GM12878 (cell line): ENCODE results near the gene TLE7. TPM values are rescaled to one million over a fixed set of nuclear protein-coding genes. Genes with fewer than 3 reads are reported as not detected.

Experiments
- ATAC-seq: fragments of 200-7000 bp; cut with Tn5 transposase; 3 replicates; pipeline ENCODE4 v1.9.1; 2020; ENCODE audit warnings: mild to moderate bottlenecking, moderate library complexity
- BruUV-seq: library from RNA; stranded (reverse); fragments of 400-500 nt; replicated peaks from 2 replicates; lab custom pipeline; 2021; lab: Mats Ljungman, UMichigan
- CTCF ChIA-PET: fragments of 300-600 bp; sonication (Branson Sonifier 250); formaldehyde crosslinking; extraction: SDS; loops from one replicate; lab custom pipeline; 2021; ENCODE audit warnings: inconsistent platforms; lab: Yijun Ruan, JAX
- POLR2A ChIA-PET: fragments of 350-600 bp; formaldehyde crosslinking; extraction: SDS; loops from one replicate; lab custom pipeline; 2021; ENCODE audit warnings: inconsistent platforms; lab: Charles Lee
- RAD21 ChIA-PET: fragments of 300-600 bp; sonication (Branson Sonifier 250); formaldehyde crosslinking; loops from one replicate; lab custom pipeline; 2023; ENCODE audit warnings: antibody characterized with exemption; ENCODE audit not compliant: unreplicated experiment; lab: Charles Lee
- SMC1A ChIA-PET: fragments of 300-600 bp; sonication (Branson Sonifier 250); formaldehyde crosslinking; loops from one replicate; lab custom pipeline; 2023; ENCODE audit not compliant: unreplicated experiment, uncharacterized antibody; lab: Charles Lee
- DNase-seq: peaks from one replicate; pipeline ENCODE4 v3.0.0-alpha.2; 2011; ENCODE audit warnings: low read depth, low spot score
- FAIRE-seq: peaks from 3 replicates; lab custom pipeline; 2011; peaks lifted over from hg19 to GRCh38; lab: Jason Lieb, UNC
- H2AFZ ChIP-seq: 2 replicates; pipeline ENCODE4 v1.6.0; 2011; ENCODE audit warnings: low read depth, low read length, control low read depth; ENCODE audit not compliant: control insufficient read depth
- H3K27ac ChIP-seq: 2 replicates; pipeline ENCODE4 v1.5.1; 2011; ENCODE audit warnings: control low read depth; ENCODE audit not compliant: control insufficient read depth, insufficient read depth
- H3K27me3 ChIP-seq, 2 experiments: replicated peaks in 1 of 2; 2 replicates each; pipeline versions ENCODE4 v1.6.0 to v1.6.1; 2011; ENCODE audit warnings: low read length in 1 of 2; ENCODE audit not compliant: control insufficient read depth in 2 of 2, insufficient read depth in 2 of 2
- H3K36me3 ChIP-seq, 2 experiments: 2 replicates each; pipeline ENCODE4 v1.5.1; 2011; ENCODE audit warnings: low read length in 1 of 2; ENCODE audit not compliant: control insufficient read depth in 2 of 2, insufficient read depth in 2 of 2
- H3K4me1 ChIP-seq: 2 replicates; pipeline ENCODE4 v1.6.1; 2011; ENCODE audit warnings: mild to moderate bottlenecking, low read length, moderate library complexity, mixed read lengths; ENCODE audit not compliant: control insufficient read depth, insufficient read depth
- H3K4me2 ChIP-seq: 2 replicates; pipeline ENCODE4 v1.6.0; 2011; ENCODE audit warnings: control low read depth; ENCODE audit not compliant: control insufficient read depth, insufficient read depth
- H3K4me3 ChIP-seq: fragments of 200-600 bp; sonication (generic); 2 replicates; pipeline ENCODE4 v1.5.1; 2016
- H3K79me2 ChIP-seq: 2 replicates; pipeline ENCODE4 v1.6.0; 2011; ENCODE audit warnings: low read length; ENCODE audit not compliant: control insufficient read depth, insufficient read depth
- H3K9ac ChIP-seq: 2 replicates; pipeline ENCODE4 v1.8.0; 2011; ENCODE audit warnings: low read length, control low read depth, mixed read lengths; ENCODE audit not compliant: control insufficient read depth, insufficient read depth
- H3K9me3 ChIP-seq: replicated peaks from 3 replicates; pipeline ENCODE4 v1.5.1; 2011; ENCODE audit warnings: mild to moderate bottlenecking, low read length; ENCODE audit not compliant: control insufficient read depth, insufficient read depth
- H4K20me1 ChIP-seq: 2 replicates; pipeline ENCODE4 v1.6.0; 2011; ENCODE audit not compliant: control insufficient read depth, insufficient read depth
- CREB1 ChIP-seq: IDR thresholded peaks from 2 replicates; pipeline ENCODE4 v1.6.1; 2012; ENCODE audit warnings: low read depth, mild to moderate bottlenecking, inconsistent platforms
- HDAC2 ChIP-seq: fragments of 200-600 bp; sonication (generic); IDR thresholded peaks from 2 replicates; pipeline ENCODE4 v1.6.1; 2017
- NFXL1 ChIP-seq: fragments of 450-650 bp; IDR thresholded peaks from 2 replicates; pipeline ENCODE4 v1.6.1; 2017; ENCODE audit warnings: antibody characterized with exemption, mild to moderate bottlenecking, borderline replicate concordance
- NFYB ChIP-seq: IDR thresholded peaks from 2 replicates; pipeline ENCODE4 v1.6.1; 2011; ENCODE audit warnings: low read depth, mild to moderate bottlenecking, low read length, improper control_type of control experiment, moderate library complexity; ENCODE audit not compliant: insufficient read depth
- NRF1 ChIP-seq: conservative IDR thresholded peaks from 2 replicates; pipeline ENCODE4 v1.6.1; 2011; ENCODE audit warnings: mild to moderate bottlenecking, low read depth, low read length, improper control_type of control experiment
- RUNX3 ChIP-seq: IDR thresholded peaks from 2 replicates; pipeline ENCODE4 v1.6.1; 2012; ENCODE audit warnings: low read length, inconsistent platforms
- SIN3A ChIP-seq: IDR thresholded peaks from 2 replicates; pipeline ENCODE4 v1.6.1; 2012; ENCODE audit warnings: low read depth, low read length, improper control_type of control experiment
- TCF12 ChIP-seq: IDR thresholded peaks from 2 replicates; pipeline ENCODE4 v1.6.1; 2011; ENCODE audit warnings: low read depth, mild to moderate bottlenecking, low read length
- YY1 ChIP-seq: IDR thresholded peaks from 2 replicates; pipeline ENCODE4 v1.6.1; 2011; ENCODE audit warnings: low read depth, mild to moderate bottlenecking, low read length
- WGBS: methylation state at CpG from one replicate; pipeline ENCODE4 v1.1.6; 2016; ENCODE audit warnings: low lambda C conversion rate; ENCODE audit not compliant: insufficient replicate concordance, insufficient coverage; ENCODE audit errors: missing lambda C conversion rate; 5-methylcytosine and 5-hydroxymethylcytosine counted together
- in situ Hi-C: fragments of 300-500 bp; cut with MboI; formaldehyde crosslinking; loops from 9 replicates; pipeline ENCODE4 v1.14.3; 2018; ENCODE audit warnings: mixed read lengths
- intact Hi-C: fragments of 100-400 bp; cut with micrococcal nuclease; formaldehyde crosslinking; loops from one replicate; pipeline ENCODE4 v1.14.2; 2022; ENCODE audit not compliant: unreplicated experiment
- polyA plus RNA-seq, 11 experiments: library from polyadenylated mRNA; depleted of rRNA in 4 of 11; unstranded in 6 of 11; stranded (reverse) in 5 of 11; fragments of >200 nt; fragmentation: Nextera tagmentation in 4 of 11; fragmentation: Illumina TruSeq in 1 of 11; extraction: Ambion mirVana in 4 of 11; extraction: Trizol in 1 of 11; gene quantifications; 1 replicate in 1 of 11; 2 replicates in 10 of 11; pipeline versions ENCODE4 v1.2.1 to v1.2.3, GENCODE V29; 2011 to 2016; ENCODE audit warnings: inconsistent platforms in 2 of 11, missing spikeins in 2 of 11, low read depth in 1 of 11
- total RNA-seq, 4 experiments: library from RNA; depleted of rRNA in 3 of 4; stranded (reverse); fragments of >200 nt in 3 of 4; fragmentation: Illumina TruSeq in 1 of 4; extraction: Trizol in 1 of 4; gene quantifications; 2 replicates each; pipeline versions ENCODE4 v1.2.1 to v1.2.3, GENCODE V29; 2013 to 2021
- TF ChIP-seq, protein P1 (sequence below): fragments of 450-650 bp; IDR thresholded peaks from 2 replicates; pipeline ENCODE4 v1.6.1; 2017; ENCODE audit warnings: mild to moderate bottlenecking, moderate library complexity
- TF ChIP-seq, protein P2 (sequence below): IDR thresholded peaks from 2 replicates; pipeline ENCODE4 v1.6.1; 2012; ENCODE audit warnings: low read depth, low read length, improper control_type of control experiment
- TF ChIP-seq, protein P3 (sequence below): fragments of 450-650 bp; conservative IDR thresholded peaks from 2 replicates; pipeline ENCODE4 v1.6.1; 2017; ENCODE audit warnings: mild to moderate bottlenecking, moderate library complexity

Gene TLE7
- total and polyA plus RNA-seq, 10 of the 15 experiments (the other 5 are each of a cell fraction or from before 2014, with no cell fraction given), result not detected

DNA sequence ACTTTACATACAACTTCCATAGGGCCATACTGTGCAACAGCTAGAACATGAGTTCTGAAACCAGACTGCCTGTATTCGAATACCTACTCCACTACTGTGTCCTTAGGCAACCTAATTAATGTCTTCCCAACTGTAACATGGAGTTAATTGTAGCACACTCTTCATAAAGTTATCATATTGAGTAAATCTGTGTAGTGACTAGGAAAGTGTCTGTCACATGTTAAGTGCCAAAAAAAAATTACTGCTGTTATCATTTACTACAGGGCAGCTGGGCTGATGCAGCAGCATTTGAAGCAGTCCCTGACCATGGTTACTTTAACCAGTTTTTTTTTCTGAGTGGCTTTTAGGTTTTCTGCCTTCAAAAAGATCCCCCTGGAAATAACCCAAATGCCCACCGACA lies 31.1 kb upstream of the TLE7 start:
- no peaks in the 10 kb centered on the region for H3K79me2 ChIP-seq
- no peaks in the 10 kb centered on the region for H3K9me3 ChIP-seq
- intact Hi-C loops, result no loop called here
- H3K4me2 ChIP-seq, result no peak overlapping the region
- ChIA-PET SMC1A (no interaction called here), CTCF (interaction anchor here (0.9 to 1.5 kb wide), 2 partner anchors 11 to 28 kb away, joined by 4 read pairs; no protein-coding TSS in a partner anchor)
- no peak for FAIRE-seq
- no peak for TF ChIP-seq RUNX3
- no peak for TF ChIP-seq TCF12
- TF ChIP-seq, all 136 proteins: peak for 0
- ATAC-seq (no peak), DNase-seq (no peak)
- Histone ChIP-seq H3K4me3 (no peak overlapping the region), H3K4me1 (no peaks in the 10 kb centered on the region; the same call in 1 of the 2 replicates), H3K36me3 (no peaks in the 10 kb centered on the region), H4K20me1 (no peaks in the 10 kb centered on the region), H3K27me3 (no peaks in the 10 kb centered on the region), H3K27ac (no peak overlapping the region), H3K9ac (no peak overlapping the region), H2AFZ (no peak overlapping the region)
- ChIA-PET RAD21 (no interaction called here), POLR2A (no interaction called here)
- no TSS peak for BruUV-seq
- in situ Hi-C loops, result no loop called here
- 95% methylated on average over 2 of the region's 2 CpGs for WGBS

DNA sequence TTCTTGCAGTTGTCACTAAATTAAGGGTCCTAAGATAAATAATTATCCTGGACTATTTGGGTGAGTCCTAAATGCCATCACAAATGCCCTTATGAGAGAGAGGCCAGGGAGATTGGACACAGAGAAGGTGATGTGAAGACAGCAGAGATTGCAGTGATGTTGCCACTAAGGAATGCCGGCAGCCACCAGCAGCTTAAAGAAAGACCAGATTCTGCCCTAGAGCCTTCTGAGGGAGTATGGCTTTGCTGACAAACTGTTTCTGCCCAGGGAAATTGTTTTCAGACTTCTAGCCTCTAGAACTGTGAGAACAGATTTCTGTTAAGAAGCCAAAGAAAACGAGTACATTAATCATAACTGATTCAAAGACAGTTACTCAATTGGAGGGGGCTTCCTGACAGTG lies 30.2 kb upstream of the TLE7 start:
- no peak for ATAC-seq
- no peak for FAIRE-seq
- H3K4me2 ChIP-seq, result no peak overlapping the region
- H3K9ac ChIP-seq, result no peak overlapping the region
- no peaks in the 10 kb centered on the region for H3K36me3 ChIP-seq
- RAD21 ChIA-PET, result no interaction called here
- H3K27ac ChIP-seq, result no peak overlapping the region
- H3K4me1 ChIP-seq, result no peaks in the 10 kb centered on the region; the same call in 1 of the 2 replicates
- no peaks in the 10 kb centered on the region for H3K79me2 ChIP-seq
- H3K27me3 ChIP-seq, result no peaks in the 10 kb centered on the region
- in situ Hi-C loops, result no loop called here
- DNase-seq, result no peak
- WGBS, result 46% methylated on average over 2 of the region's 2 CpGs
- SMC1A ChIA-PET, result no interaction called here
- intact Hi-C loops, result no loop called here
- POLR2A ChIA-PET, result no interaction called here
- H3K4me3 ChIP-seq, result no peak overlapping the region
- CTCF ChIA-PET, result interaction anchor here (1.5 kb wide), 1 partner anchor 29 kb away, joined by 4 read pairs; no protein-coding TSS in a partner anchor
- H4K20me1 ChIP-seq, result no peaks in the 10 kb centered on the region
- no peak overlapping the region for H2AFZ ChIP-seq
- no peaks in the 10 kb centered on the region for H3K9me3 ChIP-seq
- no TSS peak for BruUV-seq
- TF ChIP-seq NFXL1 (no peak), NFYB (no peak), HDAC2 (no peak), NRF1 (no peak), CREB1 (no peak), YY1 (no peak), SIN3A (no peak)
- TF ChIP-seq, protein P1, sequence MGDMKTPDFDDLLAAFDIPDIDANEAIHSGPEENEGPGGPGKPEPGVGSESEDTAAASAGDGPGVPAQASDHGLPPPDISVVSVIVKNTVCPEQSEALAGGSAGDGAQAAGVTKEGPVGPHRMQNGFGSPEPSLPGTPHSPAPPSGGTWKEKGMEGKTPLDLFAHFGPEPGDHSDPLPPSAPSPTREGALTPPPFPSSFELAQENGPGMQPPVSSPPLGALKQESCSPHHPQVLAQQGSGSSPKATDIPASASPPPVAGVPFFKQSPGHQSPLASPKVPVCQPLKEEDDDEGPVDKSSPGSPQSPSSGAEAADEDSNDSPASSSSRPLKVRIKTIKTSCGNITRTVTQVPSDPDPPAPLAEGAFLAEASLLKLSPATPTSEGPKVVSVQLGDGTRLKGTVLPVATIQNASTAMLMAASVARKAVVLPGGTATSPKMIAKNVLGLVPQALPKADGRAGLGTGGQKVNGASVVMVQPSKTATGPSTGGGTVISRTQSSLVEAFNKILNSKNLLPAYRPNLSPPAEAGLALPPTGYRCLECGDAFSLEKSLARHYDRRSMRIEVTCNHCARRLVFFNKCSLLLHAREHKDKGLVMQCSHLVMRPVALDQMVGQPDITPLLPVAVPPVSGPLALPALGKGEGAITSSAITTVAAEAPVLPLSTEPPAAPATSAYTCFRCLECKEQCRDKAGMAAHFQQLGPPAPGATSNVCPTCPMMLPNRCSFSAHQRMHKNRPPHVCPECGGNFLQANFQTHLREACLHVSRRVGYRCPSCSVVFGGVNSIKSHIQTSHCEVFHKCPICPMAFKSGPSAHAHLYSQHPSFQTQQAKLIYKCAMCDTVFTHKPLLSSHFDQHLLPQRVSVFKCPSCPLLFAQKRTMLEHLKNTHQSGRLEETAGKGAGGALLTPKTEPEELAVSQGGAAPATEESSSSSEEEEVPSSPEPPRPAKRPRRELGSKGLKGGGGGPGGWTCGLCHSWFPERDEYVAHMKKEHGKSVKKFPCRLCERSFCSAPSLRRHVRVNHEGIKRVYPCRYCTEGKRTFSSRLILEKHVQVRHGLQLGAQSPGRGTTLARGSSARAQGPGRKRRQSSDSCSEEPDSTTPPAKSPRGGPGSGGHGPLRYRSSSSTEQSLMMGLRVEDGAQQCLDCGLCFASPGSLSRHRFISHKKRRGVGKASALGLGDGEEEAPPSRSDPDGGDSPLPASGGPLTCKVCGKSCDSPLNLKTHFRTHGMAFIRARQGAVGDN, result no peak
- TF ChIP-seq, protein P2, sequence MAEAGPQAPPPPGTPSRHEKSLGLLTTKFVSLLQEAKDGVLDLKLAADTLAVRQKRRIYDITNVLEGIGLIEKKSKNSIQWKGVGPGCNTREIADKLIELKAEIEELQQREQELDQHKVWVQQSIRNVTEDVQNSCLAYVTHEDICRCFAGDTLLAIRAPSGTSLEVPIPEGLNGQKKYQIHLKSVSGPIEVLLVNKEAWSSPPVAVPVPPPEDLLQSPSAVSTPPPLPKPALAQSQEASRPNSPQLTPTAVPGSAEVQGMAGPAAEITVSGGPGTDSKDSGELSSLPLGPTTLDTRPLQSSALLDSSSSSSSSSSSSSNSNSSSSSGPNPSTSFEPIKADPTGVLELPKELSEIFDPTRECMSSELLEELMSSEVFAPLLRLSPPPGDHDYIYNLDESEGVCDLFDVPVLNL, result no peak
- TF ChIP-seq, protein P3, sequence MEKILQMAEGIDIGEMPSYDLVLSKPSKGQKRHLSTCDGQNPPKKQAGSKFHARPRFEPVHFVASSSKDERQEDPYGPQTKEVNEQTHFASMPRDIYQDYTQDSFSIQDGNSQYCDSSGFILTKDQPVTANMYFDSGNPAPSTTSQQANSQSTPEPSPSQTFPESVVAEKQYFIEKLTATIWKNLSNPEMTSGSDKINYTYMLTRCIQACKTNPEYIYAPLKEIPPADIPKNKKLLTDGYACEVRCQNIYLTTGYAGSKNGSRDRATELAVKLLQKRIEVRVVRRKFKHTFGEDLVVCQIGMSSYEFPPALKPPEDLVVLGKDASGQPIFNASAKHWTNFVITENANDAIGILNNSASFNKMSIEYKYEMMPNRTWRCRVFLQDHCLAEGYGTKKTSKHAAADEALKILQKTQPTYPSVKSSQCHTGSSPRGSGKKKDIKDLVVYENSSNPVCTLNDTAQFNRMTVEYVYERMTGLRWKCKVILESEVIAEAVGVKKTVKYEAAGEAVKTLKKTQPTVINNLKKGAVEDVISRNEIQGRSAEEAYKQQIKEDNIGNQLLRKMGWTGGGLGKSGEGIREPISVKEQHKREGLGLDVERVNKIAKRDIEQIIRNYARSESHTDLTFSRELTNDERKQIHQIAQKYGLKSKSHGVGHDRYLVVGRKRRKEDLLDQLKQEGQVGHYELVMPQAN, result no peak
